ENCODE measurements around the gene KSR2. TPM values are rescaled to one million over a fixed set of nuclear protein-coding genes. Genes with fewer than 3 reads are reported as not detected.

Gene KSR2
- total RNA-seq, 1 donor from 2014 or later: 1.4 TPM

DNA sequence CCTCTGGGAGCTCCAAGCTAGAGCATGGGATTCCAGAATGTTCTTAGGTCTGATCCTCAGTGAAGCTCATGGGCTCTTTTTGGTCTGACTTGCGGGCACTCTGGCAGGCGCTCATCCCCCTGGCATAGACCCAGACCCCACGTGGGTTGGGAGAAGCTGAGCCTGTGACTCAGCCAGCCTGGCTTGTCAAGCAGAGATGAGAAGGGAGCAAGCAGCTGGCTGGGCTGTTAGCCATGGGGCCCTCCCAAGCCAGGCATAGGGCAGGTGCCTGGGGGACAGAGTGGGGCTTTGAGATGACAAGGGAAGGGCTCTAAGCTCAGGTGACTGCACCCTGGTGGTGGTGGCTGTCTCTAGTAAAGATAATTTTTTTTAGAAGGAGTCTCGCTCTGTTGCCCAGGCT lies 527.0 kb downstream of the KSR2 start:
- H3K4me1 ChIP-seq: no peaks in the 10 kb centered on the region
- ATAC-seq (no peak), DNase-seq (no peak)
- H3K27ac ChIP-seq: no peak overlapping the region
- no peak for TF ChIP-seq CTCF (IDR thresholded peaks at IDR 0.05)
- intact Hi-C loops (cut with DNase I): no loop called here
- no peaks in the 10 kb centered on the region for H3K27me3 ChIP-seq
- no peaks in the 10 kb centered on the region for H3K36me3 ChIP-seq
- no peak overlapping the region for H3K4me3 ChIP-seq
- no peaks in the 10 kb centered on the region for H3K9me3 ChIP-seq

DNA sequence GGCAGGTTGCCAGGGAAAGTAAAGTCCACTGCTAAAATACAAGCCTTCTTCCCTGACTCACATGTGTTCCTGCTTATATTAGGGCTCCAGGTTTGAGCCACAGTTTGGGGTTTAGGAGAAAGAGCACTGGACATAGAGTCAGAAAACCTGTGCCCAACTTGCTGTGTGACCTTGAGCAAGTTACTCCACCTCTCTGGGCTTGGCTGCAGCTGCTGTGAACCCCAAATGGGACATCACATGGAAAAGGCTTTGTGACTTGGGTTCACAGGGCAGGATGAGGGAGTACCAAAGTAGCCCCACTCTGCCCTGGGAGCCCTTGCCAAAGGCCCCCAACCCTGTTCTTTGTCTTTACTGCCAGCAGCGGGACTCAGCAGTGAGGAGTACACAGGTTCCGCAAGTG lies 528.4 kb downstream of the KSR2 start:
- no peak overlapping the region for H3K4me3 ChIP-seq
- intact Hi-C loops (cut with DNase I): no loop called here
- no peaks in the 10 kb centered on the region for H3K4me1 ChIP-seq
- H3K9me3 ChIP-seq: no peaks in the 10 kb centered on the region
- H3K36me3 ChIP-seq: no peaks in the 10 kb centered on the region
- DNase-seq (no peak), ATAC-seq (no peak)
- TF ChIP-seq CTCF (IDR thresholded peaks at IDR 0.05): no peak
- no peak overlapping the region for H3K27ac ChIP-seq
- no peaks in the 10 kb centered on the region for H3K27me3 ChIP-seq

GRCh38 chr12:117439531-117440001 lies 529.2 kb downstream of the KSR2 start:
- DNase-seq (no peak), ATAC-seq (no peak)
- H3K9me3 ChIP-seq: no peaks in the 10 kb centered on the region
- no peaks in the 10 kb centered on the region for H3K27me3 ChIP-seq
- H3K4me1 ChIP-seq: no peaks in the 10 kb centered on the region
- no peak overlapping the region for H3K4me3 ChIP-seq
- H3K27ac ChIP-seq: no peak overlapping the region
- no peak for TF ChIP-seq CTCF (IDR thresholded peaks at IDR 0.05)
- intact Hi-C loops (cut with DNase I): no loop called here
- no peaks in the 10 kb centered on the region for H3K36me3 ChIP-seq

DNA sequence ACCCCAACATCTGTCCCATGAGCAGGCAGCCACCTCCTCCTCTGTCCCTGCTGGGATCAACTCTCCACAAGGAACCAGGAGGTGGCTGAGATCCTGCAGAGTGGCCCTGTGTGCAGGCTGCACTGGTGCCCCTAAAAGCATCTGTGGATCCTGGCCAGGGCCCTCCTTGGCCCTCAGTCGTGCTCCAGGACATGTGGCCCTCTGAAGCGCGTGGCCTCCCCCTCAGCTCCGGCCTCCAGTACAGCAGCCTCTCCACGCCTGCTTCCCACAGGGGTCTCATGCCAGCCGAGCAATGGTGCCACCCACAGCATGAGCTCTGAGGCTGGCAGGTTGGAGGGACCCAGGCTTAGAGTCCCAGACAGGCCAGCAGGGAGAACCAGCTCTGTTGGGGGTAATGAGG lies 530.0 kb downstream of the KSR2 start:
- ATAC-seq (no peak), DNase-seq (no peak)
- Histone ChIP-seq H3K36me3 (no peaks in the 10 kb centered on the region), H3K4me3 (no peak overlapping the region), H3K27ac (no peak overlapping the region), H3K9me3 (no peaks in the 10 kb centered on the region), H3K27me3 (no peaks in the 10 kb centered on the region), H3K4me1 (no peaks in the 10 kb centered on the region)
- intact Hi-C loops (cut with DNase I): no loop called here
- no peak for TF ChIP-seq CTCF (IDR thresholded peaks at IDR 0.05)

- no peaks in the 10 kb centered on the region for H3K4me1 ChIP-seq
Measured at GRCh38 chr12:117437516-117438255, 531.1 kb downstream of the KSR2 start.

More at GRCh38 chr12:117437516-117438255, 531.1 kb downstream of the KSR2 start:
- TF ChIP-seq CTCF (IDR thresholded peaks at IDR 0.05): no peak
- H3K27me3 ChIP-seq: no peaks in the 10 kb centered on the region
- ATAC-seq (no peak), DNase-seq (no peak)
- H3K9me3 ChIP-seq: no peaks in the 10 kb centered on the region
- intact Hi-C loops (cut with DNase I): no loop called here
- H3K4me3 ChIP-seq: no peak overlapping the region
- H3K36me3 ChIP-seq: no peaks in the 10 kb centered on the region
- H3K27ac ChIP-seq: no peak overlapping the region

Data from upper lobe of right lung (tissue), 1 donor.